Fibroblast of villous mesenchyme (primary cell): ENCODE results near the gene HBM. TPM values are rescaled to one million over a fixed set of nuclear protein-coding genes. Genes with fewer than 3 reads are reported as not detected.
"Not testable (repeated sequence)": the region's sequence is repeated elsewhere in the genome, so short reads cannot be mapped to it uniquely, and the experiment has no call there.

Experiments used
- DNase-seq: peaks from one replicate; pipeline ENCODE4 v3.0.0-alpha.2; 2010; ENCODE audit warnings: low read depth
- H3K4me3 ChIP-seq: 2 replicates; pipeline ENCODE4 v1.5.1; 2011; ENCODE audit warnings: low read depth, mild to moderate bottlenecking, low read length
- CTCF ChIP-seq: IDR thresholded peaks from 2 replicates; pipeline ENCODE4 v1.5.1; 2012; ENCODE audit warnings: low read depth, mild to moderate bottlenecking, low read length; ENCODE audit not compliant: insufficient read depth
- total RNA-seq: library from RNA; depleted of rRNA; stranded (reverse); fragments of >200 nt; gene quantifications from 2 replicates; pipeline ENCODE4 v1.2.3, GENCODE V29; 2012

Gene HBM
- total RNA-seq, 1 donor = not detected

GRCh38 chr16:144797-145252 is 21.0 kb upstream of the HBM start:
- no peak overlapping the region for H3K4me3 ChIP-seq
- no peak for TF ChIP-seq CTCF
- peak; percentile 63 for DNase-seq

GRCh38 chr16:146646-147045 is 19.1 kb upstream of the HBM start:
- H3K4me3 ChIP-seq = no peak overlapping the region
- DNase-seq = no peak
- TF ChIP-seq CTCF = no peak

GRCh38 chr16:149024-149660 is 16.6 kb upstream of the HBM start:
- no peak overlapping the region for H3K4me3 ChIP-seq
- TF ChIP-seq CTCF = no peak
- DNase-seq = peak; percentile 45

GRCh38 chr16:152141-153128 is 13.3 kb upstream of the HBM start, which contains the start of gene HBZ:
HBZ (plus strand) TSS chr16:152644; CDS start chr16:152910, 266 bp downstream.
- H3K4me3 ChIP-seq = no peak within 1 kb of the TSS
- DNase-seq = no peak
- TF ChIP-seq CTCF = no peak

GRCh38 chr16:153129-153521 is 12.7 kb upstream of the HBM start:
- DNase-seq, H3K4me3 ChIP-seq: not testable (repeated sequence)

- H3K4me3 ChIP-seq, DNase-seq: not testable (repeated sequence)
Observed at GRCh38 chr16:153550-154216, 12.1 kb upstream of the HBM start.

GRCh38 chr16:154217-155030 is 11.4 kb upstream of the HBM start:
- DNase-seq = peak; percentile 50
- H3K4me3 ChIP-seq = peak overlapping the region; percentile 70
- no peak for TF ChIP-seq CTCF
